Measurements from ENCODE around the gene PRDM15. TPM values are rescaled to one million over a fixed set of nuclear protein-coding genes. Genes with fewer than 3 reads are reported as not detected.

PRDM15 gene
- total RNA-seq, 1 experiment from 2014 or later = 16.7 TPM

DNA sequence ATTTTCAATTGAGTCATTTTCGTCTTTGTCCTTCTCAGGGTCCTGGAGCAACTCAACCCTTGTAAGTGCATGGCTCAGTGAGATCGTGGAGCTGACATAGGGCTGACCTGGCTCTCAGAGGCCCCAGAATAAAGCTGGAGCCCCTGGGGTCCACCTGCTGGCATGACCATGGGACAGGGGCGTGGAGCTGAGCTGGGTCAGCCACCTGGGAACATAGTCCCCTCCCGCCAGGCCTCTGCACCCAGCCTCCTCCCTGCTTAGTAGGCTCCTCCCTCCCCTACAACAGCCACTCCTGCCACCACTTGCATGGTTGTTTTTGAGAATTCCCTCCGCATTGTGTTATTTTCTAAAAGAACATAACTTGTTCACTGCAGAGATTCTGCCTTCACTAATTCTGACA, 109.2 kb downstream of the PRDM15 start:
- no peak overlapping the region for H3K4me3 ChIP-seq (ENCODE audit: low read depth, low read length, poor library complexity, severe bottlenecking)
- ChIA-PET POLR2A (ENCODE audit: low non-redundant PET) (no interaction called here), CTCF (no interaction called here)
- intact Hi-C loops (cut with micrococcal nuclease; ENCODE audit: unreplicated experiment) = no loop called here
- TF ChIP-seq EZH2 (IDR thresholded peaks at IDR 0.05; ENCODE audit: borderline replicate concordance, low read depth, low read length, poor library complexity, severe bottlenecking) = no peak
- TF ChIP-seq, protein P1, sequence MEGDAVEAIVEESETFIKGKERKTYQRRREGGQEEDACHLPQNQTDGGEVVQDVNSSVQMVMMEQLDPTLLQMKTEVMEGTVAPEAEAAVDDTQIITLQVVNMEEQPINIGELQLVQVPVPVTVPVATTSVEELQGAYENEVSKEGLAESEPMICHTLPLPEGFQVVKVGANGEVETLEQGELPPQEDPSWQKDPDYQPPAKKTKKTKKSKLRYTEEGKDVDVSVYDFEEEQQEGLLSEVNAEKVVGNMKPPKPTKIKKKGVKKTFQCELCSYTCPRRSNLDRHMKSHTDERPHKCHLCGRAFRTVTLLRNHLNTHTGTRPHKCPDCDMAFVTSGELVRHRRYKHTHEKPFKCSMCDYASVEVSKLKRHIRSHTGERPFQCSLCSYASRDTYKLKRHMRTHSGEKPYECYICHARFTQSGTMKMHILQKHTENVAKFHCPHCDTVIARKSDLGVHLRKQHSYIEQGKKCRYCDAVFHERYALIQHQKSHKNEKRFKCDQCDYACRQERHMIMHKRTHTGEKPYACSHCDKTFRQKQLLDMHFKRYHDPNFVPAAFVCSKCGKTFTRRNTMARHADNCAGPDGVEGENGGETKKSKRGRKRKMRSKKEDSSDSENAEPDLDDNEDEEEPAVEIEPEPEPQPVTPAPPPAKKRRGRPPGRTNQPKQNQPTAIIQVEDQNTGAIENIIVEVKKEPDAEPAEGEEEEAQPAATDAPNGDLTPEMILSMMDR (conservative IDR thresholded peaks at IDR 0.05; ENCODE audit: low read depth, low read length) = no peak
- no peak overlapping the region for H3K27ac ChIP-seq (ENCODE audit: low read depth, low read length, poor library complexity, severe bottlenecking)
- DNase-seq (ENCODE audit: low spot score) = no peak
- peaks cover 3% of the 10 kb centered on the region for H3K27me3 ChIP-seq (replicated peaks; ENCODE audit: insufficient read depth, low read depth, low read length, poor library complexity)
- H3K36me3 ChIP-seq (ENCODE audit: insufficient read depth, low read length, poor library complexity, severe bottlenecking) = no peaks in the 10 kb centered on the region
- H3K4me1 ChIP-seq (ENCODE audit: insufficient read depth, low read length, poor library complexity, severe bottlenecking) = peaks cover 14% of the 10 kb centered on the region
- H3K9me3 ChIP-seq (ENCODE audit: low read depth, low read length, poor library complexity, severe bottlenecking) = no peaks in the 10 kb centered on the region
- no TSS peak for BruUV-seq (replicated peaks)

DNA sequence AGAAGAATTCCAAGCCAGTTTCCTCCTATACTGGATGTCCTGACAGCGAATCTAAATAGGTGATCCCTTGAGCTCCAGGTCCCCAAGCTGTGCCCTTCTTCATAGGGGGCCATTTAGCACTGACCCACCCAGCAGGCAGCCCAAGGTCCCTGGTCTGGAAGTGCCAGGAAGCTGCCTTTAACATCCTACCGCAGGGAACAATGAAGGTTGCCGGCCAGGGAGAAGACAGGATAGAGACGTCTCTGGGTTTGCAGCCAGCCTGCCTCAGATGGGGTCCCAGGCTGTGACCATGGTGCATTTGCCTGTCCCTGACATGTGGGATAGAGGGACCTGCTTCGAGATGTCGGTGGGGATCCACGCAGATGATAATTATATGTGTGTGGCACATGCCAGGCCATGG, 109.6 kb downstream of the PRDM15 start:
- no peaks in the 10 kb centered on the region for H3K9me3 ChIP-seq (ENCODE audit: low read depth, low read length, poor library complexity, severe bottlenecking)
- ChIA-PET POLR2A (ENCODE audit: low non-redundant PET) (no interaction called here), CTCF (no interaction called here)
- H3K27me3 ChIP-seq (replicated peaks; ENCODE audit: insufficient read depth, low read depth, low read length, poor library complexity) = peaks cover 3% of the 10 kb centered on the region
- intact Hi-C loops (cut with micrococcal nuclease; ENCODE audit: unreplicated experiment) = no loop called here
- BruUV-seq (replicated peaks) = no TSS peak
- TF ChIP-seq, protein P1 (conservative IDR thresholded peaks at IDR 0.05; ENCODE audit: low read depth, low read length) = no peak
- no peak for TF ChIP-seq EZH2 (IDR thresholded peaks at IDR 0.05; ENCODE audit: borderline replicate concordance, low read depth, low read length, poor library complexity, severe bottlenecking)
- no peaks in the 10 kb centered on the region for H3K36me3 ChIP-seq (ENCODE audit: insufficient read depth, low read length, poor library complexity, severe bottlenecking)
- H3K27ac ChIP-seq (ENCODE audit: low read depth, low read length, poor library complexity, severe bottlenecking) = no peak overlapping the region
- DNase-seq (ENCODE audit: low spot score) = no peak
- H3K4me1 ChIP-seq (ENCODE audit: insufficient read depth, low read length, poor library complexity, severe bottlenecking) = peaks cover 15% of the 10 kb centered on the region
- H3K4me3 ChIP-seq (ENCODE audit: low read depth, low read length, poor library complexity, severe bottlenecking) = no peak overlapping the region

DNA sequence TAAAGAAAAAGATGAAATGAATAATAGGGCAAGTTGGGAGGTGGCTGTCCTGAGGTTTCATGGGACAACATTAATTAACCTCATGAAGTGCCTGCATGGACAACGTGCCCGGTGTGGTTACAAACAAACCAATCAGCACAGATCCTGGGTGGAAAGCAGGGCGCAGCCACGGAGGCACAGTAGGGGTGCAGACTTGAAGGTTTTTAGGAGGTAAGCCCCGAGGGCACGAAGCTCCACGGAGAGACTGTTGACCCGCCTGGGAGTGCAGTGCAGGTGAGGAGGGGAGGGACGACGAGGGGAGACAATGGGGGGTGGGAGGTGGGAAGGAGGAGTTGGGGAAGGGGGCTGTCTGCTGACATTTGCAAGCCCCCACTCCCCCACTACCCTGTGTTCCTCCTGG, 110.0 kb downstream of the PRDM15 start:
- POLR2A ChIA-PET (ENCODE audit: low non-redundant PET) = no interaction called here
- BruUV-seq (replicated peaks) = no TSS peak
- H3K36me3 ChIP-seq (ENCODE audit: insufficient read depth, low read length, poor library complexity, severe bottlenecking) = no peaks in the 10 kb centered on the region
- CTCF ChIA-PET = interaction anchor here (1.5 kb wide), 1 partner anchor 9 kb away, joined by 5 read pairs; no protein-coding TSS in a partner anchor
- peaks cover 3% of the 10 kb centered on the region for H3K27me3 ChIP-seq (replicated peaks; ENCODE audit: insufficient read depth, low read depth, low read length, poor library complexity)
- H3K4me3 ChIP-seq (ENCODE audit: low read depth, low read length, poor library complexity, severe bottlenecking) = peak overlapping the region; percentile 70
- no peak for DNase-seq (ENCODE audit: low spot score)
- H3K9me3 ChIP-seq (ENCODE audit: low read depth, low read length, poor library complexity, severe bottlenecking) = no peaks in the 10 kb centered on the region
- H3K4me1 ChIP-seq (ENCODE audit: insufficient read depth, low read length, poor library complexity, severe bottlenecking) = peaks cover 18% of the 10 kb centered on the region
- intact Hi-C loops (cut with micrococcal nuclease; ENCODE audit: unreplicated experiment) = no loop called here
- TF ChIP-seq, protein P1 (conservative IDR thresholded peaks at IDR 0.05; ENCODE audit: low read depth, low read length) = no peak
- TF ChIP-seq EZH2 (IDR thresholded peaks at IDR 0.05; ENCODE audit: borderline replicate concordance, low read depth, low read length, poor library complexity, severe bottlenecking) = no peak
- peak overlapping the region; percentile 90 for H3K27ac ChIP-seq (ENCODE audit: low read depth, low read length, poor library complexity, severe bottlenecking)

Data from A673 (cell line).